HG03378 (cell line): ENCODE results near the gene CELF1.
A peak's percentile ranks its signal among the peaks of the same experiment; 100 is the strongest.

Experiments
- ATAC-seq: cut with Tn5 transposase; IDR thresholded peaks from one replicate; pipeline ENCODE4 v1.9.1; 2021; ENCODE audit warnings: mild to moderate bottlenecking, moderate library complexity; ENCODE audit not compliant: unreplicated experiment

The CELF1 gene

DNA sequence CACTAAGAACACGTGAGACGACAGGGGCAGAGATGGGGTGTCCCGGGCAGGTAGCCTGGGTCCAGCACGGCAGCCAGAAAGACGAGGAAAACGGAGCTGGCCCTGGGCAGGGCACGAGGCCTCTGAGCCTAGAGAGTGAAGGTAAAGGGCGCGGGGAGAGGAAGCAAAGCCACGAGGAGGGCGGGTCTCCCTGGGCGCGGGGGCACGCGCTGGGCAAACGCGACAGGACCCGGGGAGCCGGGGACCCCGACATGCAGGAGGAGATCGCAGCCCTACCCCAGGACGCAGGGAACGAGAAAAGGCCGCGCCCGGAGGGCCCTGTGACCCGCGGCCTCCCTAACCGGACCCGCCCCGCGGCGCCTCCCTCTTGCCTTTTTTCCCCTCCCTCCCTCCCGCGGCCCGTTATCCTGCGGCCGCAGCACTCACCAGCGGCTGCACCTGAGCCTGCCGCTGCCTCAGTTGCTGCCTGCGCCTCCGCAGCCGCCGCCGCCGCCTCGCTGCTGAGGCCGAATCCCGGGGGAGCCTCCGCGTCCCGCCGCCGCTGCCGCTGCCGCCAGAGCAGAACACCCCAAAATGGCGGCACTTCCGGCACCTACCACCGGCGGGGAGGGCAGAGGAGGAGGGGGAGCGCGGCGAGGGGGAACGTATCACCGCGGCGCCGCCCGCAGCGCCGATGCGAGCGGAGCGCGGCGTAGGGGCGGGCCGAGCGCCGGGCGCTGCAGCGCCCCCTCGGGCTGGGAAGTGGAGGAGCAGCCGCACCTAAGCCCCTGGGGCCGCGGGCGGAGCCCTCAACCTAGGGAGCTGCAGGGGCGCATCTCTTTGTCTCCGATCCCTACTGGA, at the start of gene CELF1:
TSS of gene CELF1 (minus strand) at position 567 of the 840 bp plus-strand sequence. CDS start 53,609 bp downstream, outside the sequence.
- ATAC-seq, result peak; percentile 84

DNA sequence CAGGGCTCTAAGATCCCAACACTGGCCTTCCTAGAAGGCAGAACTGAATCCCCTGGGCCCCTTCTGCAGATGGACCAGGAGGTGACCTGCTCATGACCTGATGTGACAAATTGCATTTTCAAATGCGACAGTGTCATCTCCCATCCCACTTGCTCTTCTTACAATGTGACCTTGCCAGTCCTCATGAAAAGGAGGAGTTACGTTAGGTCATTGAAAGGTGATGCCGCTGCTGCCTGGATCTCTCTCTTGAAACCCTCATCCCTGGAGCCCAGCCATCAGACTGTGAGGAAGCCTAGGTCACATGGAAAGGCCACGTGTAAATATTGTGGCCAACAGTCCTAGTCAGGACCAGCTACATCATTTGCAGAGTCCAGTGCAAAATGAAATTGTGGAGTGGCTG, 47.0 kb upstream of the CELF1 start:
- ATAC-seq, result no peak

DNA sequence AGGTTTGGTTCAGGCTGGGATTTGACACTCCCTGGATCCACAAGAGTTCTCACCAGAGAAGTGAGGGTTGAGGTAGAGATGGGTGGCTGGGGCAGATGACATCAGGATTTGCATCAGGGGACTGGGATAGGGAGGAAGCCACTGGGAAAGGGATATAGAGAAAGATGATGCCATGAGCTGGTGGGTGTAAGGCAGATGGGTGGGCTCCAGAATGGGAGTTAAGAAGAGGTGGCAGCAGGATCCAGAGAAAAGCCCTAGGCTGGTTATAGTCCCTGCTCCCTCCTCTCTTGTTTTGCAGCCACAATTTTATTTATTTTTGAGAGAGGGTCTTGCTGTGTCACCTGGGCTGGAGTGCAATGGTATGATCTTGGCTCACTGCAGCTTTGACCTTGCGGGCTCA, 43.0 kb upstream of the CELF1 start:
- no peak for ATAC-seq

DNA sequence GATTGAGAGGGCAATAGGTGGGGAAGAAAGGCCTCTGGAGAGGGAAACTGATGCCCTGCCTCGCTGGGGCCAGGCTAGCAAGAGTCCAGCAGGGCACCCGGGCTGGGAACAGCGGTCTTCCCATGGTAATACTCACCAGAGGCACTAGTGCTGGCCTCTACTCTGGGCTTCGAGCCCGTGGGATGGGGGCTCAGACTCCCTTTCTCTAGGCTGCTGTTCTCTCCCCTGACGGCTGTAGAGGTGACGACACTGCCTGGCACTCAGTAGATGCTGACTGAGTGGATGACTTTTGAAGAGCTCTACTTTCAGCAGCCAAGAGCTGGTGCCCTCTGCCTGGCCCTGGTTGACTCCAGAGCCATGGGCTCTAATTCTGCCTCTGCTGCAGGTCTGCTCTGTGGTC, 42.1 kb upstream of the CELF1 start:
- no peak for ATAC-seq

DNA sequence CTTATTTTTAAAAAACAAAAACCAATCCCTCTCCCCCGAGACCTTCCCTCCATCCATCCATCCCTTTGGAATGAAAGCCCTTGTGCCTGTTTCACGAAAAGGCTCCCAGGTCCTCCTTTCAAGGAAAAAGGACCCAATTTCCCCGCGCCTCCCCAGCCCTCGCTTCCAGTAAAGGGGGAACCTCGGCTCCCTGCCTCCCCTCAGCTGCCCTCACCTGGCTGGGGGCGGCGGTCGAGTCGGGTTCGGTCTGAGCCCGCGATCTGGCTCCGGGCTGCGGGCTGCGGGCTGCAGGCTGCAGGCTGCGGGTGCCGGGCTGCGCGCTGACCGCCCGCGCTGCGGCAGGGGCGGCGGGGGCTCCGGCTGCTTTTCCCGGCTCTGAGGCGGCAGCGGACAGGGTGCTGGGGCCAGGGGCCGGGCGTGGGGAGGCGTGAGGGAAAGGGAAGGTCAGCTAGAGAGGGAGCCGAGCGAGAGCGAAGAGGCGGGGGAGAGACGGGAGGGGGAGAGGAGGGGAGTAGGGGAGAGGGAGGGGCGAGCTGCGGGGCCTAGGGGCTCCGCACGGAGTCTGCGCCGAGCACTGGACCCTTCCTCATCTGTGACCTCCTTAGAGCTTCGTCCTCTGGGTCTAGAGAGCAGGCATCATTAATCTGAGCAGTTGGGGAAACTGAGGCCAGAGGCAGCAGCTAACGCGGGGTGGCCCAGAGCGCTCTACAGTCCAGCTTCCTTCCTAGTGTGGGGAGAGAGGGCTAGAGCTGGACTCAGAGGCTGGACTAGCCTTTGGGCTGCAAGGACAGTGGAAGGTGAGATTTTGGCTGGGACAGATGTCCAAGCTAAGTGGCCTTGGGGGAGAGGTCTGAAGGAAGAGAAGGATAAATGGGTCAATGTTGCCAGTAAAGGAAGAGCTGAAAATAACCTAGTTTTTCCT, 41.3 kb upstream of the CELF1 start, which contains the start of gene C1QTNF4:
TSS of gene C1QTNF4 (minus strand) at position 478 of the 922 bp plus-strand sequence. CDS start 3,601 bp downstream, outside the sequence.
- ATAC-seq, result no peak

DNA sequence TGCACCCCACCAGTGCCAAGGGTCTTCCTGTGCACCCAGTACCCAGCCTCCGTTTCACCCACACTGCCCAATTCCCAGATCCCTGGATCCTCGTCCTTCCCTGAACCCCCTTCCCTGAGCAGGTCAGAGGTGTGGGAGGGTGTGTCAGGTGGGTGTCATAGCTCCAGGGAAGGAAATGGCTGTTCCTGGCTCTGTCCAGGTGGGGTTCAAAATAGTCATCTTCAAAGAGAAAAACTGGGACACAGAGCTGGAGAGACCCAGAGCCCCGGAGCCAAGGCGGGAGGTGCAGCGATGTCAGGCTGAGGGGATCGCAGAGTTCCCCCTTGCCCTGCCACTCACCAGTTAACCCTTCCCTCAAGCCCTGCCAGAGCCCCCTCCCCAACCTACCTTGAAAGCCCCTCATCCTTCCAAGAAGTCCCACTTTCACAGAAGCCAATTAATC, 40.6 kb upstream of the CELF1 start:
- no peak for ATAC-seq

DNA sequence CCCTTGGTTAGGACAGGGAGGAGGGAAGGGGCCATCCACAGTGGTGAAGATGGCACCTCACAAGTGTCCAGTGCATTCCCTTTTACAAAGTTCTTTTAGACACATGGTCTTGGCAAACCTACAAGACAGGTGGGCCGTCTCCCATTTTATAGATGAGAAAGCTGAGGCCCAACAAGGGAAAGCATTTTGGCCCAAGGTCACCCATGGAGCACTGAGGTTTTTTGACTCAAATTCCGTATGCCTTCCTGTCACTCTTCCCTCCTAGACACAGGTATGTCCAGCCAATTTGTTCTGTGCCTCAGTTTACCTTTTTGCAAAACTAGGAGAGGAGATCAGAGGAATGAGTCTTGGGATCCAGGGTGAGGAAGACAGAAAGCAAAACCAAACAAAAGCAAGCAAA, 40.0 kb upstream of the CELF1 start:
- no peak for ATAC-seq

DNA sequence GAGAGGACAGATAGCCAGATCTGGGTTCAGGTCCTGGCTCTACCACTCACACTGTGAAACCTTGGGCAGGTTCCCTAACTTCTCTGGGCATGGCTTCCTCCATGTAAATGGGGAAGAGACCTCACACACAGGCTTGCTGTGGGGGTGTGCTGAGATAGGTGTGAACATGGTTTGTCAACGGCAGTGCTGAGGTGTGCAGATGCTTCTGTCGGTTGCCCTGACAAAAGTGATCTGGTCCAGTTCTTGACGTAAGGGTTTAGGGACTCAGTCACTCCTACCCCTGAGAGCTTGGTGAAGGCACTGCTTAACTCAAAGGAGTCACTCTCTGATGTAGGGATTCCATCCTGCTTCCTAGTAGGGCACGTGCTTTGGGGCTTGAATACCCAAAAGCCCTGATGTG, 39.3 kb upstream of the CELF1 start:
- ATAC-seq, result no peak

DNA sequence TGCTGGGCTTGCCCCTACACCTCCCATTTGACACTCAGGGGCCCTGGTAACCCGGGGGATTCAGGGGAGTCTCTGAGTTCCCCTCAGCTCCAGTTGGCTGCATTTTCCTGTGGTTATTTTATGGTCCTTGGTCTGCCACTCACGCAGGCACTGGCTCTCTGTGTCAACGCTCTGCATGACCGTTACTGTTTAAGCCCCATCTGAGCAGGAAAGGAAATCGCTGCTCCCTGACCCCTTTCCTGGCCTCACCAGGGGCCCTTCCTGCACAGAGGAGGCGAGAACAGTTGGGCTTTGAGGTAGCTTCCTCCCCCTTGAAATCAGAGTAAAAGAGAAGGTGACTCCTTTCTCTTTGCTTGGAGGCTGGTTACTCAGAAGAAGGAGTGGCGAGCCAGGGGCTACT, 38.8 kb upstream of the CELF1 start:
- no peak for ATAC-seq

DNA sequence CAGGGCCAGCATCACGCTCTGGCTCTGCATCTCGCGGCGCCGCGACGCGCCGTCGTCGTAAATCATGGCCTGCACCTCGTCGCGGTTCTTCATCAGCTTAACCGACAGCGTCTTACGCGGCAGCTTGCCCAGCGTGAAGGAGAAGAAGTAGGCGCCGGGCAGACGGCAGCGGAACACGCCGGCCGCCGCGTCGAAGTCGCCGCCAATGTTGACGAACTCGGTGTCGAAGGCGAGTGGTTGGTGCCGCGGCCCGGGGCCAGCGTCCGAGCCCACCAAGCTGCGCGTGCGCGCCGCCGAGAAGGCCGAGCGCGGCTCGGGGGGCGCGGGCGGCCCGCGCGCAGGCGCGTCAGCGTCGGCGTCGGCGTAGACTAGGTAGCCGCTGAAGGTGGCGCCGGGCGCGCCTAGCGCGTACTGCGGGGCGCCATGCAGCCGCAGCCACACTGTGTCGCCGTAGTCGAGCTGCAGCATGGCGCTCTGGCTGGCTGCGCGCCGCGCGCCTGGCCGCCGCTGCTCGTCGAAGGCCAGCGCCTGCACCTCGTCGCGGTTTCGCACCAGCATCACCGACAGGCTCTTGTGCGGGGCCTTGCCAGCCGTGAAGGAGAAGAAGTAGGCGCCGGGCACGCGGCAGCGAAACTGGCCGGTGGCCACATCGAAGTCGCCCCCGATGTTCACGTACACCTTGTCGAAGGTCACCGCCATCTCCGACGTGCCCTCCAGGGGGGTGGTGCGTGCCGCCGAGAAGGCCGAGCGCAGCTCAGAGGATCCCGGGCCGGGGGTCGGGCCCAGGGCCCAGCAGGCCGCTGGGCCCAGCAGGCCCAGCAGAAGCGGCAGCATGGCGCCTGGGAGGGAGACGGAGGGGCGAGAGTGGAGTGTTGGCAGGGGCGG, 37.3 kb upstream of the CELF1 start:
- ATAC-seq, result no peak

DNA sequence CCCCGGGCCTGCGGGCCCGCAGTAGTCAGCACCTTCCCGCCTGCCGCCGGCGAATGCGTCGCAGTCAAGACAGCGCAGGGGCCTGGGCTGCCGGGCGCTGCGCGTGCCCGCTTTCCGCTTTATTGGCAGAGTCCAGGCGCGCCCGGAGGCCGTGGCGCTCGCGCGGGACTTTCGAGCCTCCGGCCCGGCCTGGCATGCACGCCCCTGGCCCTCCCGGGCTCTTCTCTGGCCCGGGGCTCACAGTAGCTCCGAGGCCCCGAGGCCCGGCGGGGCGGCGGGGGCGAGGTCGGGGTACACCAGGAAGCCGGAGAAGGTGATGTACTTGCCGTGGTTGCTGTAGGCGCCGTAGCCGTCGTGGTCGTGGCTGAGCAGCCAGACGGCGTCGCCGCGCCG, 36.6 kb upstream of the CELF1 start:
- ATAC-seq, result no peak

DNA sequence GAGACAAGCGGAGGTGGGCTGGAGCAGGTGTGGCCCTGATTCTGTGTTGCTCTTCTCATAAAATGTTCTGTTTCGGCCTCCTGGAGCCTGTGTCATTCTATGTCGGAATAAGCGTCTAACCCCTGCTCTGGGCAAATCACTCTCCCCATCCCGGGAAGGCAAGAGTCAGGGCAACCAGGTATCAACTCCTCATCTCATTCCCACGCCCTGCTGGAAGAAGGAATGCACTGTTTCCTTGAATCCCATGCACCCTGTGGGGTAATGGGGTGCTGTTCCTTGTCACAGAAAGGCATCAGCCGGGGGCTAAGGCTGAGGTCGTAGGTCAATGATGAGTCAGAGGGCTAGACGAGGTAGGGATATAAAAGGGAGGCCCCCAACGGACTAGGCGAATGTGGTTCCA, 36.2 kb upstream of the CELF1 start:
- ATAC-seq, result no peak

DNA sequence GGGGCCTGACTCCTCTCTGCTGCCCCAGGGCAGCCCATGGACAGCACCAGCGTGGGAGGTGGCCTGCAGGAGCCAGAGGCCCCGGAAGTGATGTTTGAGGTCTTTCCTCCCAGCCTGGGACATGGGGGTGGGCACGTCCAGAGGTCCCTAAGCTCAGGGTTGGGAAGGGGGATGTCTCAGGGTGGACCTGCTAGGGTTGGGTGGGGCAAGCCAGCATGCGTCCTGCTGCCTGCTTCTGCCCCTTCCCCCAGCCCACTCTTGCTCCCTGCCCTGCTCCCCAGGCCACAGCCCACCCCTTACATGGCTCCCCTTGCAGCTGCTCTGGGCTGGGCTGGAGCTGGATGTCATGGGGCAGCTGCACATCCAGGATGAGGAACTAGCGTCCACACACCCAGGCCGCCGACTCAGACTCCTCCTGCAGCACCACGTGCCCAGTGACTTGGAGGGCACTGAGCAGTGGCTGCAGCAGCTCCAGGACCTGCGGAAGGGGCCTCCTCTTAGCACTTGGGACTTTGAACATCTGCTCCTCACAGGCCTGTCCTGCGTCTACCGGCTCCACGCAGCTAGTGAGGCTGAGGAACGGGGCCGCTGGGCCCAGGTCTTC, 34.9 kb upstream of the CELF1 start:
- ATAC-seq, result no peak

DNA sequence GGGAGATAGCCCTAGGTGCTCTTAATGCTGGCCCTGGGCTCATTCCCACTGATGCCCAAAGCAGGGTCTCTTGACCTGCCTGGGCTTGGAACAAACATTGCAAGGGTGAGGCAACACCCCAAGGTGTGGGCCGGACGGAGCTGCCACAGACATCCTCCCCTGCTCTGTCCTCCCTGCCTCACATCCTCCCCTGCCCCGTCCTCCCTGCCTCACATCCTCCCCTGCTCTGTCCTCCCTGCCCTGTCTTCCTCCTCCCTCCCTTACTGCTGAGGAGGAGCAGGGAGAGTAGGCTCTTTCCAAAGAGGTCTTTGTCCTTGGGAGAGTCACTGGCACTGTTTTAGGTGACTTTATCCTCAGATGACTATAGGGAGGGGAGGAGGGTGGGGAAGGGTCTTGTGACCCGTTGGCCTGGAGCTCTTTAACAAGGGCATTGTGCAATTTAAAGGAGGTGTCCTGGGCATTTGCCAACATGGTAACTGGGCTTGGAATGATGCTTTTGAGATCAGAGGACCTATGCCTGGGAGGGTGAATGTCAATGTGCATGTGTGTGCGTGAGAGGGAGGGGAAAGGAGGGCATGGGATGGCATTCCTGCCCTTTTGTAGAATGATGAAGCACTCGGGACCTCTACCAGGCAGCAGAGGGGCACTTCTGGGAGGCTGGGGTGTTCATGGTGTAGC, 34.2 kb upstream of the CELF1 start:
- no peak for ATAC-seq

DNA sequence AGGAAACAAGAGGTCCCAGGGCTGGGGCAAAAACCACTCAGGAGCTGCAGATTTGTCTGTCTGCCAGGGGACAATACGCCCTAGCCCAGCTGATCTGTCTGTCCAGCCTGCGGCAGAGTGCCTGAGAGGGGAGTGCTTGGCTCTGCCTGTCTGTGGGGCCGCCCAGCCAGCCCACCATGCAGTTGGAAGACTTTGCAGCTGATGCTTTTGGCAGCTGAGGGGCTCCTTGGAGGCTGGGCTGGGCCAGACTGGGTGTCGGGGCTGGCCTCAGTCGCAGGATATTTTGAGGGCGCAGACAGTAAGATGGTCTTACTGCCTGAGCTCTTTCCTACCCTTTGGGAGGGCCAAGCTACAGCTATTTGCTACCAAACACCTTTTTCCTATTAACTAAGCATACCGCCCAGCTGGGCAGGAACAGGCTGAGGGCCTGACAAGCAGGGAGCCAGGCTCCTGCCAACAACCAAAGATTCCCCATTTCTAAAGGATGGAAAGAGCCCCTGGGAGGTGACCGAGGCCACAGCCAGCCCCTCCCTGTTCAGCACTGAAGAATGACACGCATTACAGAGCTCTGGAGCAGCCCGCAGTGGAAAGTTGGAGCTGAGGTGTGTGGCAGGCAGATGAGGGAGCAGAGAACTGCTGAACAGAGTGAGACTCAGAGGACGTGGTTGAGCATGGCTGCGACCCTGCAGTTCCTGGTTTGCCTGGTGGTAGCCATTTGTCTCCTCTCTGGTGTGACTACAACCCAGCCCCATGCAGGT, 33.3 kb upstream of the CELF1 start, which contains the start of gene FAM180B:
TSS of gene FAM180B (plus strand) at position 581 of the 758 bp plus-strand sequence. CDS start at position 672, 91 bp downstream.
- no peak for ATAC-seq

DNA sequence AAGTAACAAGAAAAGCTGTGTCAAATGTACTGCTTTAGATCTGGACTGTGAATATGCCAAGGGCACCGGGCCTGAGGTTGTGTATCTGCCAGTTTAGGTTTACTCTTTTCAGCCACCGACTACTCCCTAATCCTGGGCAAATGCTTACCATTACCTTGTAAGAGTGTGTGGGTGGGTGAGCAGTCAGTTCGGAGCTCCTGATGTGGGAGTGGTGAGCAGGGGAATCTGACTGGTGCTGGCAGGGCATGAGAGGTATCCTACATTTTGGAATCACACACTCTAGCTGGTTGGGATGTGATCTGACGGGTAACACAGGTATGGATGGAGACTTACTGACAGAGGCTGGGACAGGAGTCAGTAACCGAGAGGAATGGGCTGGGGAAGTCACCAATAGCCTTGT, 30.9 kb upstream of the CELF1 start:
- ATAC-seq, result no peak

DNA sequence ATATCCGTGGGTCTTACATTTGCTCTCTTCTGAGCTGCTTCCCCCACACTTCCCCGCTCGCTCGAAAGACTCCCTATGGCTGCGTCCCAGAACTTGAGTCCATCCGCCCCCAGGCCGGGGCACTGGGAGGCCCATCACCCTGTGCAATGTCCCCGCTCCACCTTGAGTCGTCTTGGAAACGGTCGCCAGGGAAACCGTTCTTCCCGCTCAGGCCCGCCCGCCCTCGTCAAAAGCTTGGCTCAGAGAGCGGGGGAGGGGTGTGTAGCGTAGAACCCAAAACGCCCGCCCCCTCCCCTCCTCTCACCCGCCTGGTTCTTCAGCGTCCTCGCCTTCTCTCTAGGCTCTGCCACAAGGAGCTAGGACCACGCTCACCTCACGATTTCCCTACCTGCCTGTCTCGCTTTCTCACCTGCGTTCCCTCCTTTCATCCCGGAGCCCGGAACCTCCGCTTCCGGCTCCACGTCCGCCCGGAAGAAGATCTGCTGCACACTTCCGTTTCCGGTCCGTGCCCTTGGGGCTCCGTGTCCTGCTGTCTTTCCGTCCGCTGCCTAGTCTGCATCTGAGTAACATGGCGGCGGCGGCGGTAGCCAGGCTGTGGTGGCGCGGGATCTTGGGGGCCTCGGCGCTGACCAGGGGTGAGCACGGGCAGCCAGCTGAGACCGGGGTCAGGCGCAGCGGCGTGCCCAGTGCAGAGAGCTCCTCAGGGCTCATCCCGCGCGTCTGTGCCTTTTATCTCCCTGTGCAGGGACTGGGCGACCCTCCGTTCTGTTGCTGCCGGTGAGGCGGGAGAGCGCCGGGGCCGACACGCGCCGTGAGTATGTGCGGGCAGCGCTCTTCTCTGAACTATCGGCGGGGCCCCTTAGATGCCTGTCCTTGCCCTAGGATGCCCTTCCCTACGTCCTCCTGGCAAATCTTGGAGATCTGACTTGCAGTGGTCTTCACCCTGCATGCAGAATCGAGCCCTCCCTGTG, 25.9 kb upstream of the CELF1 start, which contains the start of the genes KBTBD4 and NDUFS3:
TSS of gene KBTBD4 (minus strand) at position 447 of the 971 bp plus-strand sequence. CDS start at position 428, 19 bp downstream.
TSS of gene NDUFS3 (plus strand) at position 551 of the 971 bp plus-strand sequence. CDS start at position 569, 18 bp downstream.
- ATAC-seq, result peak; percentile 87
